ENCODE results near the gene FGF16.
"Not testable (repeated sequence)": the region's sequence is repeated elsewhere in the genome, so short reads cannot be mapped to it uniquely, and the experiment has no call there.

The FGF16 gene

DNA sequence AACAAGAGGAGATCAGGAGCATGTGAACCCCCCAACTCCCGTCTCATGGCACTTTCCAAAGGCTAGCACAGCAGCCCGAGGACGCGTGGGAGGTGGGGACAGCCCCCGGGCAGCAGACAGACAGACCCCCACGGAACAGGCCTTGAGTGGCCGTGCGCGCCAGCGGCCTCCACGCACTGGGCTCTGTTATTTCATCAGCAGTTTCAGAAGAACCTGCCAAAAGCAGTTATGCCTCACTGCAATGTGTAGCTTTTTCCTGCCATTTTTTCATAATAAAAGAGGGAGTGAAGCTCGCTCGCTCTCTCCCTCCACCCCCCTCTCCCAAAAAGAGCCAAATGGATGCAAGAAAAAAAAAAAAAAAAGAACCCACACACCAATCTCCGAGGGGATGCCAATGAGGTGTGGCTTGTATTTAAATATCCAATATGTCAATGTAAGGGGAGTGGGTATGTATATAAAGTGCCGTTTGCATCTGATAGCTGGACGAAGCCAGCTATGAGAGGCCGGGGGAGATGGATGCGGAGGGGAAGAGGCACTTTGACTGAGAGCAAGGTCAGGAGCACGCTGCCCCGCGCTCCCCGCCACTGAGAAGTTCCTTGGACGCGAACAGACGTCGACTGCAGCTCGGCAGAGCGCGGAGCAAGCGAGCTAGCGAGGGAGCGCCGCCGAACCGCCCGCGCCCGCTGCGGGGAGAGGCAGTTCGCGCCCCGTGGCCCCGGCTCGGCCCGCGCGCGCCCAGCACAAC, at the start of gene FGF16:
TSS of gene FGF16 (plus strand) at position 482 of the 745 bp plus-strand sequence. CDS start 286 bp downstream, outside the sequence.
- DNase-seq (ENCODE audit: low read depth in 2 of 2), result no peak

DNA sequence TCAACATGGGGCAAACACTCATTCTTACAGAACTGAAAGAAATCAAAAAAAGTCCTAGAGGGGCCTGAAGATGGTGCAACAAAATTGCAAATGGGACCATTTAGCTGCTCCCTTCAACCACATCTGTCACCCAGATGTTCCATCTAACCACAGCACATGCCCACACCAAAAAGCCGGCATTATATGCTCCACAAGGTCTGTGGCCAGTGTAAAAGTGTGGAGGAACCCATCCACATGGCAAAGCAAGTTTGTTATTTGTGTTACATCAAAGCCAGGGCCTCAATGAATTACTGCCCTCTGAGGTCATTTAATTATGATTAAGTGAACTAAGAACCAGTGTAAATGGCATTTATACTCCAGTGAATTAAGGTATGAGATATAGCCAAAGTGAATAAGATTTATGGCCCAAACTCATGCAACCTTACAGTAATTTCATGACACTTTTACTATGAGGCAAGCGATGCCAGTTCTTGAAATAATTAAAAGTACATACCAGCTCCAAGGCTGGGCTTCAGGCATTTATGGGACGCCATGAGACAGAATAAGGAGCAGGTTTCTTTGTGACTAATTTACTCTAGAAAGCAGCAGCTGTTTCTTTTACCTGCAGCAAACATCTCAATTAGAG, 48.7 kb upstream of the FGF16 start:
- no peak for DNase-seq (ENCODE audit: low read depth in 2 of 2)

DNA sequence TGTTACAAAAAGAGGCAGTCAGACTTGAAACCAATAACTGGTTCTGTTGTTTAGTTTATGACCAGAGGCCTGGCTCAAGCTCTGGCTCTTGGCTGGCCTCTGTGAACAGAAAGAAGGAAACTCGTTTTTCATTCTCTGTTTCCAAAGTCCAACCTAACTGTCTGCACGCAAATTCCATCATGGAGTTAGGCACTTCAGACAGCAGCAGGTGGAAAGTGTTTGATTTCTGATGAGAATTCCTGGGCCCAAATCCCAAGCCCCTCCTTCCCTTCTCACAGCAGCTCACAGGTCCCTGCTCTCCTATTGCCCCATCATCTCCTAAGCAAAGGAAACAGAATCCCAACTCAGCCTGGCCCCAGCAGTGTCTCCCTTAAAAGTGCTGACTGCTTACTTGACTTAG, 42.8 kb upstream of the FGF16 start:
- no peak for DNase-seq (ENCODE audit: low read depth in 2 of 2)

DNA sequence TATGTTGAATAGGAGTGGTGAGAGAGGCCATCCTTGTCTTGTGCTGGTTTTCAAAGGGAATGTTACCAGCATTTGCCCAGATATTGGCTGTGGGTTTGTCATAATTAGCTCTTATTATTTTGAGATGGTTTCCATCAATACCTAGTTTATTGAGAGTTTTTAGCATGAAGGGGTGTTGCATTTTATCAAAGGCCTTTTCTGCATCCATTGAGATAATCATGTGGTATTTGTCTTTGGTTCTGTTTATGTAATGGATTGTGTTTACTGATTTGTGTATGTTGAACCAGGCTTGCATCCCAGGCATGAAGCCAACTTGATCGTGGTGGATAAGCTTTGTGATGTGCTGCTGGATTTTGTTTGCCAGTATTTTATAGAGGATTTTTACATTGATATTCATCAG, 39.4 kb upstream of the FGF16 start:
- DNase-seq (ENCODE audit: low read depth in 2 of 2), result not testable (repeated sequence)

DNA sequence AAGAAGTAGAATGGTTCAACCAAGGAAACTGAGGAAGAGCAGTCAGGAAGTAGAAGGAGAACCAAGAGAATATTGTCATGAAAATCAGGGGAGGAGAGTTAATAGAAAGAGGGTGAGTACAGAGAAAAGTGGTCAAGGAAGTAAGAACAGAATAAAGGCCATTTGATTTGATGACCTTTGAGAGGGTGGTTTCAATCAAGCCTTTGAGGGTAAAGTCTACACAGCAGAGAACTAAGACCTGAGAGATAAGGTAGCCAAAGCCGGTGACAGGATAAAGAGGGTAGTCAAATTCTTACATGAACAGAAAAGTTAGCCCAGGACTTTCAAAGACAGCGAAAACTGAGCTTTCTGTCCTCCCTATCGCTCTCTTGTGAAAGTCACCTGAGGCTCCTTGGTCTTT, 34.6 kb upstream of the FGF16 start:
- no peak for DNase-seq (ENCODE audit: low read depth in 2 of 2)

DNA sequence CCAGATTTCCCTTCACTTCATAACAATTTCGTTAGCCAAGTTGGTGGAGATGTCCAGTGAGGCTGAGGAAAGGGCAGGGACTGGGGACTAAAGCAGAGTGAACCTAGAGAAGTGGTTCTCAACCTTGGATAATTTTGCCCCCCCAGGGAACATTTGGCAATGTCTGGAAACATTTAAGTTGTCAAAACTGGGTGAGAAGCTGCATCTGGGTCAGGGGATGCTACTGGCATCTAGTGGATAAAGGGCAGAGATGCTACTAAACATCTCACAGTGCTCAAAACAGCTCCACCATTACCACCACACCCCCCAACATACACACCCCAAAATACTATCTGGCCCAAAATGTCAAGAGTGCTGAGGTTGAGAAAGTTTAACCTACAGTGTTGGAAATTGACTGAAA, 32.0 kb upstream of the FGF16 start:
- DNase-seq (ENCODE audit: low read depth in 2 of 2), result no peak

DNA sequence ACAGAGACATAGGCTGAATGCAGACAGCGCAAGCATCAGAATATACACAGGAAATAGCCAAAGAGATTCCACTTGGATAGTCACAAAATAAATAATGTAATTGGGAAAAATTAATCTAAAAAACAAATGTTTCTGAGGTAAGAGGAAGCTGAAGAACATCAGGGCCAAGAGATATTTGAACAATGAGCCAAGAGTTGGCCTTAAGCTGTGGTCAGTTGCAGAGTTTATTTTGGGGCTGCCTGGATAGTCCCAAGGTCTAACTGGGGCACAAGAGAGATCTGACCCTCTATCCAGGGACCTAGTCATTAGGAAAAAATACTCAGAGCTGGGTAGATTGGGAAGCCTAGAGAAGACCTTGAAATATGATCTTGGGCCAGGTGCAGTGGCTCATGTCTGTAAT, 31.3 kb upstream of the FGF16 start:
- DNase-seq (ENCODE audit: low read depth in 2 of 2), result no peak

DNA sequence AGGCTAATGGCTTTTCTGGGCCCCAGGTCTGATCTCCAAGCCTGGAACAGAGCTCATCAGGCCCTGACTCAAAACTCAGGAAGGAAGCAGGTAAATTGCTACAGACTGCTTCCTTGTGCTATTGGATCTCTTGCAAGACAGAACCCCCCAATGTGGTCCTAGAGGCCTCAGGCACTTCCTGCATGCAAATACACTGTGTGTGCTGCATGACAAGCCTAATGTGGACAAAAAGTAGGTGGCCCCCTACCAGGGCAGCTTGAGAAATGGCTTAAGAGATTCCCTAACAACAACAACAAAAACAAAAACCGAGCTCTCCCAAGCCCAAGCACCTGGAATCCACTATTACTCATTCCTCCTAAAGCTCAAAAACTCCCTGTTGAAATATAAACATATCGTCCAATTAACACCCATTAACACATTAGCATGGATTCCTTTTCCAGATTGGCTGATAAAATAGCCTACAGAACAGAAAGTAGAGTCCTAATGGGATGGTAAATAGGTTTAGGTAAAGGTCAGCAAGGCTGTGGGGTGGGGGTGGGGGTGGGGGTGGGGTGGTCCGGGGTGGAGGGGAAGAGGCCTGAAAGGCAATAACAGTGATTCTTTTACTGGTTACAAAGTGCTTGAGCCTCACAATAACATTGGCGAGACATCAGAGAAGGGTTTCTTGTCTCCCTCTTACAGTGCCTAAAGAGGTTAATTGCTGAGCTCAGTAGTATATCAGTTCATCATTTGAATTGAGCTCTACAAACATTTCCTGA, 24.1 kb upstream of the FGF16 start:
- DNase-seq (ENCODE audit: low read depth in 2 of 2), result no peak

DNA sequence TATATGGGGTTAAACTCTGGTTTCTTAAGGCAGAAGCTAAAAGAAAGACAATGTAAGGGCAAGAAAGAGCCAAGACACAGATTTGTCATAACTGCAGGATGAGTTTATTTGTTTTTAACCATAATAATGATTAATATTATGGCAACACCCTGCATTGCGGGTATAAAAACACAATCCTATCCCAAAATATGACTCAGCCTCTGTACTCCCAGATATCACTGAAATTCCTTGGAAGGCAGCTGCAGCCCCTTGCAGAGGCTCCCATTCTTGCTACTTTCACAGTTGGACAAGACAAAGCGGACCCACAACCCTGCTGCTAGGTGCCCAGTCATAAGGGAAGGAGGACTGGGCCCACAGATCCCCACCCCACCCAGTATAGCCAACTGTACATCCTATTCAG, 20.4 kb upstream of the FGF16 start:
- DNase-seq (ENCODE audit: low read depth in 2 of 2), result no peak

DNA sequence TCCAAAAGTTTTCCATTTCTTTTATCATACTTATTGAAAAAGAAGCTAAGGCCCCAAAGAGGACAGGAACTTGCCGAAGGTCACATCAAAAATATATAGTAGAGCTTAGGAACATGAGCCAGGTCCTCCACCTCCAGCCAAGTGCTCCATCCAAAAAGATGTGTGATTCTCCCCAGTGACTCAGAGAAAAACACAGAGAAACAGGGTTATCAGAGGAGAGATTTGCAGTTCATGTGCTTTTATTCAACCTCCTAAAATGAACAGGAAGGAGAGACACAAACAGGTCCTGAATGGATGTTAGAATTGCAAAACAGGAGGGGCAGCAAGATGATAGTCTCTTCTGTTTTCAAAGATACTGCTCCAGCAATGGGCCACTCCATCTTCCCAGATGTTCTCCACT, 19.6 kb upstream of the FGF16 start:
- DNase-seq (ENCODE audit: low read depth in 2 of 2), result no peak

DNA sequence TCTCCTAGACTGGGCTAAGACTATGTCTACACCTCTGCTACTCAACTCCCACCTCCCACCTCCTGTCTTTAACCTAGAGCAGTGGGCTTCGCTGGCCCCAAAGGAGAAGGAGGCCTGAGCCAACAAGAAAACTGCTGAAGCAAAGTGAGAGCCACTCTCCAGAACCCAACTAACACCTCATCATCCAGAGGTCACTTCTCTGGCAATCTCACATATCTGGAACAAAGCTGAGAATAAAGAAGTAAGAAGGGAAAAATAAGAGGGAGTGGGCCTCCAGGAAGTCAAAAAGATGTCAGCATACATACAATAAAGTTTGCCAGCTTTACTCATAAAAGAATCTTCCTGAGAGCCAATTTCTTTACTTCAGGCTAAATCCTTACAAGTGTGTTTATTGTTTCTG, 18.6 kb upstream of the FGF16 start:
- no peak for DNase-seq (ENCODE audit: low read depth in 2 of 2)

DNA sequence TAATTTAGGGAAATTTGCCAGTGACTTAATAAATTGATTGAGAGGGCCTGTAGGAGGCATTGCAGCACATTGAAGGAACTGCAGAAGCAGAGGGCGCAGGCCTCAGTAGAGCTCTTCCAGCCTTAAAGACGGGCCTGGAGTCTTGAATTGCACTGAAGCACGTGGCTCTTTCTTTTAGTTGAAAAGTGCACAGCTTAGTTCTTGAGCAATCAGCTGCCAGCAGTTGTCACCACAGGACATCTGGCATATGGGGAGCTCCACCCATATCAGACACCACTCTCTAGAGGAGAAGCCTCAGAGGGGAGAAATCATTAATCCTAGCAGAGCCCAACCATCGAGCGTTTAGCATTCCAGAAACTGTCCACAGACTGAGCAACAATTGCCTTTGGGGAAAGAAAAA, 16.0 kb upstream of the FGF16 start:
- DNase-seq (ENCODE audit: low read depth in 2 of 2), result no peak

DNA sequence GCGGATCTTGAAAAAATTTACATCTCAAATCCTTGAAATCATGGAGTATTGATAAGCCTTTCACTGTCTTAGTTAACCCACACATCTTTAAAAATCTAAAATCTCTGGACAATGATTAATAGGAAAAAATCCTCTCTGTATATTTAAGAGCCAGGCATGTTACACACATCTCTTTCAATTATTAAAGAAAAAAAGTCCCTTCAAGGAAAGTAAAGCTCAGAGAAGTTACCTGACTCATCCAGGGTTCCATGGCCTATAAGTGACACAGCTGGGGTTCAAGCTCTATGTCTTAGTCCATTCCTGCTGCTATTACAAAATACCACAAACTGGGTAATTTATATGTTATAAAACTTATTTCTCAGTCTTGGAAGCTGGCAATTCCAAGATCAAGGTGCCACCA, 14.2 kb upstream of the FGF16 start:
- no peak for DNase-seq (ENCODE audit: low read depth in 2 of 2)

DNA sequence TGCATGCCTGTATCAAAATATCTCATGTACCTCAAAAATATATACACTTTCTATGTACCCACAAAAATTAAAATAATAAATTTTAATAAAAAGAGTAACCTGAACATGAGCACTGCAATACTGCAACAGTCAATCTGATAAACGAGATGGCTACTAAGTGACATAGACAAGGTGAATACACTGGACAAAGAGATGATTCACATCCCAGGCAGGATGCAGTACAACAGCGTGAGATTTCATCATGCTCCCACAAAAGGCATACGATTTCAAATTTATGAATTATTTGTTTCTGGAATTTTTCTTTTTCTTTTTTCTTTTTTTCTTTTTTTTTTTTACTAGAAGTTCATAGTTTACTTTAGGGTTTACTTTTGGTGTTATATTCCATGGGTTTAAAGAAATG, 12.2 kb upstream of the FGF16 start:
- DNase-seq (ENCODE audit: low read depth in 2 of 2), result no peak

DNA sequence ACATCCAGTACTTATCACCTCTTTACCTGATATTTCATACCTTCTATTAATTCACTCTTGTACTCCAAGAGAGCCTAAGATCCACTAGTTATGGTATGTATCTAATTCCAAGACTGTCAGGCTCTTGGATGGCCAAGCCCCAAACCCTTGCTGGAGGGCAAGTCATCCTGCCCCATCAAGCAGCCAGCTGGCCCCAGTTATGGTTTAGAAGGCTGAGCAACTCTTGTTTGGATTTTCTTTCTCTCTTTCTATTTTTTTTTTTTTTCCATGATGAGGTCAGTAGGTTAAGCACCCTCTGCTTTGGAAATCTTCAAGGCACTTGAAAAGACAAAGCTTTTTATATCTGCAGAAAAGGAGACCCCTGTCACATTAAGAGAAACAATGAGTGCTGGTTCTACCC, 10.9 kb upstream of the FGF16 start:
- DNase-seq (ENCODE audit: low read depth in 2 of 2), result no peak

DNA sequence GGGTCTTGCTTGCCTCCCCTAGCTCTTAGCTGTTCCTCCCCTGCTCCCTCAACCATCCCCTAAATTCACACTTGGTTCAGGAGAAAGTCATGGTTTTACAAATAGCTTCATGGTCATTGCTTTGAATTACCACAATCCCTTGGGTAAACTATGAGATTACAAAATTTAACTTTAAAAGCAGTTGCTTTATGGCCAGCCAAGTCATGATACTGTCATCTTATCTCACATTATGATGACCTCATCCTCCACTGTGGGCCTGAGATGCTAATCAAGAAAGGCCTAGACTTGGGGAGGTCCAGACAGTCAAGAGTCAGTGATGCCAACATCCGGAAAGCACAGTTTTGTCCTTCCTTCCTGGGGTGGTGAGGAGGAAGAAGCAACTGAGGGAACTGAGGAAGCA, 10.5 kb upstream of the FGF16 start:
- DNase-seq (ENCODE audit: low read depth in 2 of 2), result no peak

DNA sequence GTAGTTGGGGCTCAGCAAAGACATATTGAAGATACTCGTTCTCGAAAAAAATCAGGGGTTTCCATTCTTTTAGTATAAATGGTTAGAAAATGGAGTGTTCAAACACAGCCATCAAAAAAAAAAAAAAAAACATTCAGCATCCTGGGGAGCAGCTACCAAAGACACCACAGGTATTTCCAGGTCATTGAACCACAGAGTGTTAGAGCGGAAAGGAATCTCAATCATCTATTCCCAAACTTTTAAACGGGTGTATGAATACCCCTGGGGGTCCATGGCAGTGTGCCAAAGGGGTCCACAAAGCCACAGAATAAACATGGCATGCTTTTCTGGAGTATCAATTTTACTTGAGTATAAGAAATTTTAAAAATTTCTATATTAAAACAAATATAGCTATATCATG, 6.9 kb upstream of the FGF16 start:
- DNase-seq (ENCODE audit: low read depth in 2 of 2), result no peak

DNA sequence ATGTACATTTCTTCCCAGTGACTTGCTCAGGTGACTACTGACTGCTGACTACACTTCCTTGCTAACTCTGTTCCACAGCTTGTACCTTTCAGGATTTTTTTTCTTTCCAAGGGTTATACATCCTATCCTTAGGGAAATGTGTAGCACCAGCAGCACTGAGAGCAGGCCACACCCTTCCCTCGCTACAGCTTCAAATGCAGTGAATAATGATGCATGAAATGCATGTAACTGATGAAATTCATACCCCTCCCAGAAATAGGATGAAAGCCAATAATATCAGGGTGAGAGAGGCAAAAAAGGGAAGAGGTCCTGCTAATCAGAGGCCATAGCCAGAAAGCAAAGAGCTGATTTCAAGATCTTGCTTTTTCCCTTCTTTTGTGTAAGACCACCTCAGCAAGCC, 6.2 kb upstream of the FGF16 start:
- no peak for DNase-seq (ENCODE audit: low read depth in 2 of 2)

DNA sequence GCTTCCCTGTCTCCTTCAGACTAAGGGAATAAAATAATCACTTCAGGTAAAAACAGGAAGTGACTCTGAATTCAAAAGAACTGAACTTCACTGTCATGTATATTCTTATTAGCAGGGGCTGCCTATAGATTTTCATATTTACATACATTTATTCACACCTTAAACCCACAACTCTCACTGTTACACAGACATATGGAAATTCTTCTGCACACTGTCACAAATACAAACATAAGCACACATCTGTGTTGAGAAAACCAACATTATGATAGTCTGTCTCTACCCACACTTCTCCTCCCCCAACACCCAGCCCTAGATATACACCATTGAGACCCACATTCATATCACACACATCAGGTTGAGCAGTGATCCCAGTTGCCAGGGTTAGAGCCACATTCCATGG, 5.7 kb upstream of the FGF16 start:
- no peak for DNase-seq (ENCODE audit: low read depth in 2 of 2)

DNA sequence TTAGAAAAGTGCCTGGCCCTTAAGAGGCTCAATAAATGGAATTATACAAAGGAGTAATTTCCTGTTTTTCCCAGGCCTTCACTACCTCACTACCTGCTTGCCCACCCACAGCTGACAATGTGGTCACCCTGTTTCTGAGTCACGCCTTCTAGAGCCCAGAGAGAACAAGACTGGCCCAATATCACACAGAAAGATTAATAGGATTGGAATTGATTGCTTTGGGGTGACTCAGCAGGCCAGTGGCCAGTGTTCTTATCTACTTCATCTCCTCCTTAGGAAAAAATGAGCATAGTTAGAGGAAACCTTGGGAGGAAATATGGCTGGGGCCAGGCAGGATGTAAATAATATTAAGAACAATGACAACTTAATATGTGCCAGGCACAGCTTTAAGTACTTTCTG, 4.5 kb upstream of the FGF16 start:
- DNase-seq (ENCODE audit: low read depth in 2 of 2), result no peak

DNA sequence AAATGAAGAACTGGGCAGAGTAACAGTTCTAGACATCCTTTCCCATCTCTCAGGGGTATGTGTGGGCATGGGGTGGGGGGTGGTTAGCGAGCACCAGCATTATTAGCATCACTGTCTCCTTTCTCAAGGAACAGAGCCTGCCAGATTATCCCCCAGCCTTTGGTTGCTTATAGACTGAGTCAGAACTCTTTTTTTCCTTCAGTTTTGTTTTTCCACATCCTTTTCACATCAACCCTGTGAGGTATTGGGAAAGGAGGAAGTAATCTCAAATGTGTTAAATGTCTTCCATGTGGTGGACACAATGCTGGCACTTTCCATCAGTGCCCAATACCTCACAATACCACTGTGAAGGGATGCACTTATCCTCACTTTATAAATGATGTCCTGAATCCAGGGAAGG, 3.1 kb upstream of the FGF16 start:
- no peak for DNase-seq (ENCODE audit: low read depth in 2 of 2)

DNA sequence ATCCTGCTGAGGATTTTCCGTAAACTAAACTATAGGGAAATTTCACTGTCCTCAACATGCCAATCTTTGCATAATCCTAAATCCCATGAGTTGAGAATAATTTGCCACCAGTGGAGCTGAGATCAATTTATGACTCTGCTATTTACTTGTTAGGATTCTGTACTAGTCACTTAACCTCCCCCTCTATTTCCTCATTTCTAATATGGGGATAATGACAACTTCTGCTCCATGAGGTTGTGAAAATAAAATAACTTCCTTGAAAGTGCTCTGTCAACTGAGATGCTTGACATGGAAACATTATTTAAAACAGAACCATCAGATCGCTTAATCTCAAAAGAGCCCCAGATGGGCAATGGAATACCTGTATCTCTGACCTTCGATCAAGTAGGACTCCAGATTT, 2.6 kb upstream of the FGF16 start:
- DNase-seq (ENCODE audit: low read depth in 2 of 2), result no peak

DNA sequence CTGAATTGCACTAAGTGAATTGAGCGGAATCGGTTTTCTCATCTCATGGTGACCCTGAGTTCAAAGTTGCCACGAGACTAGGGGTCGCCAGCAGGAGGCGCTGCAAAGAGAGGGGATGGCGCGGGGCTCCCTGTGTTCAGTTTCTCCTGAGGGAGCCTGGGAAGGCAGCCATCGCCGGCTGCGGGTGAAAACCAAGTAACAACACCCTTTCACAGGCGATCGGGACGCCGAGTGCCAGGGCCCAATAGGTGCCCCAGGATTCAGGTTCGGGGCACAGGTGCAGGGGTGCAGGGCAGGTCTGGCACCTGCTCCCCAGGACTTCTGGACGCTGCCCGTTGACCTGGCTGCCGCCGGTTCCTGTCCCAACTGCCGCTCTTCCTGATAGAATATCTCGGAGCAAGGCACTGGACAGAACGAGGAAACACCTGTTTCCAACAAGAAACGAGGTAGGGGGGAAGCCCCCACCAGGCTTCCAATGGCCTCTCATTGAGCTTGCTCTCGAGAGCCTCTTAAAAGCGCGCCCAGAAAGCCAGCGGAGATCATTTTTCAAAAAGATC, 1.1 kb upstream of the FGF16 start:
- DNase-seq (ENCODE audit: low read depth in 2 of 2), result no peak

Data from stimulated activated CD4-positive, alpha-beta T cell treated with anti-CD3 and anti-CD28 coated beads, Interleukin-15, amount 100 ng/mL, for 48 hours (primary cell).